ENCODE results near the gene WNT2B.

Gene WNT2B

GRCh38 chr1:112527266-112528010 lies 18.7 kb downstream of the WNT2B start:
- no peak for DNase-seq (ENCODE audit: low spot score)

- no peak for DNase-seq (ENCODE audit: low spot score)
These were observed 19.3 kb downstream of the WNT2B start for GRCh38 chr1:112528076-112528475.

- no peak for DNase-seq (ENCODE audit: low spot score)
These were observed 20.5 kb downstream of the WNT2B start for GRCh38 chr1:112529301-112529700.

- DNase-seq (ENCODE audit: low spot score) = no peak
These were observed 22.1 kb downstream of the WNT2B start for GRCh38 chr1:112530832-112531231.

GRCh38 chr1:112532064-112532463 lies 23.3 kb downstream of the WNT2B start:
- no peak for DNase-seq (ENCODE audit: low spot score)

GRCh38 chr1:112533029-112533428 lies 24.3 kb downstream of the WNT2B start:
- DNase-seq (ENCODE audit: low spot score) = no peak

GRCh38 chr1:112536561-112536960 lies 27.8 kb downstream of the WNT2B start:
- DNase-seq (ENCODE audit: low spot score) = no peak

GRCh38 chr1:112537456-112537855 lies 28.7 kb downstream of the WNT2B start:
- no peak for DNase-seq (ENCODE audit: low spot score)

GRCh38 chr1:112538883-112539282 lies 30.1 kb downstream of the WNT2B start:
- no peak for DNase-seq (ENCODE audit: low spot score)

GRCh38 chr1:112540226-112540794 lies 31.5 kb downstream of the WNT2B start:
- DNase-seq (ENCODE audit: low spot score) = no peak

GRCh38 chr1:112541299-112541698 lies 32.5 kb downstream of the WNT2B start:
- DNase-seq (ENCODE audit: low spot score) = no peak

GRCh38 chr1:112542206-112542973 lies 33.6 kb downstream of the WNT2B start:
- no peak for DNase-seq (ENCODE audit: low spot score)

- DNase-seq (ENCODE audit: low spot score) = no peak
These were observed 35.4 kb downstream of the WNT2B start for GRCh38 chr1:112544011-112544688.

GRCh38 chr1:112544751-112545150 lies 36.0 kb downstream of the WNT2B start:
- no peak for DNase-seq (ENCODE audit: low spot score)

- no peak for DNase-seq (ENCODE audit: low spot score)
These were observed 37.3 kb downstream of the WNT2B start for GRCh38 chr1:112546076-112546475.

- DNase-seq (ENCODE audit: low spot score) = no peak
These were observed 39.8 kb downstream of the WNT2B start for GRCh38 chr1:112548547-112548946.

GRCh38 chr1:112549590-112549989 lies 40.8 kb downstream of the WNT2B start:
- no peak for DNase-seq (ENCODE audit: low spot score)

GRCh38 chr1:112554411-112554810 lies 45.6 kb downstream of the WNT2B start:
- no peak for DNase-seq (ENCODE audit: low spot score)

GRCh38 chr1:112557385-112557784 lies 48.6 kb downstream of the WNT2B start:
- no peak for DNase-seq (ENCODE audit: low spot score)

- peak; percentile 51 for DNase-seq (ENCODE audit: low spot score)
These were observed 49.9 kb downstream of the WNT2B start for GRCh38 chr1:112558634-112559033.

- no peak for DNase-seq (ENCODE audit: low spot score)
These were observed 54.6 kb downstream of the WNT2B start for GRCh38 chr1:112563341-112563740.

- no peak for DNase-seq (ENCODE audit: low spot score)
These were observed 55.3 kb downstream of the WNT2B start for GRCh38 chr1:112564081-112564480.

- no peak for DNase-seq (ENCODE audit: low spot score)
These were observed 57.0 kb downstream of the WNT2B start for GRCh38 chr1:112565800-112566199.

Measured in ecto neural progenitor cell (in vitro differentiated cells).